Type B pancreatic cell (in vitro differentiated cells): ENCODE results near the gene SENP3. TPM values are rescaled to one million over a fixed set of nuclear protein-coding genes. Genes with fewer than 3 reads are reported as not detected.
A peak's percentile ranks its signal among the peaks of the same experiment; 100 is the strongest.

ENCODE experiments used
- DNase-seq: peaks from one replicate; pipeline ENCODE4 v3.0.0; 2021; ENCODE audit warnings: mixed read lengths; ENCODE audit not compliant: unreplicated experiment; ENCODE audit errors: extremely low spot score
- H3K27ac Mint-ChIP-seq: 2 replicates; pipeline ENCODE4 v1.8.0; 2021; ENCODE audit warnings: mild to moderate bottlenecking, mixed read lengths
- H3K27me3 Mint-ChIP-seq: 2 replicates; pipeline ENCODE4 v1.8.0; 2021; ENCODE audit warnings: mixed read lengths
- H3K36me3 Mint-ChIP-seq: 2 replicates; pipeline ENCODE4 v1.8.0; 2021; ENCODE audit warnings: mixed read lengths
- H3K4me1 Mint-ChIP-seq: one replicate; pipeline ENCODE4 v1.8.0; 2021; ENCODE audit warnings: mixed read lengths; ENCODE audit not compliant: unreplicated experiment
- H3K4me3 Mint-ChIP-seq: 2 replicates; pipeline ENCODE4 v1.8.0; 2021; ENCODE audit warnings: mild to moderate bottlenecking, mixed read lengths
- H3K9me3 Mint-ChIP-seq: 2 replicates; pipeline ENCODE4 v1.8.0; 2021; ENCODE audit warnings: mixed read lengths
- total RNA-seq: library from RNA; stranded (reverse); gene quantifications from 2 replicates; pipeline ENCODE4 v1.2.1, GENCODE V29; 2021; ENCODE audit warnings: low replicate concordance
- TF ChIP-seq, protein P1 (sequence below): fragments of 200-600 bp; sonication (generic); conservative IDR thresholded peaks from 2 replicates; pipeline ENCODE4 v1.5.0; 2021; ENCODE audit warnings: antibody characterized with exemption, mild to moderate bottlenecking

Gene SENP3
- total RNA-seq, 1 donor from 2014 or later: 52.7 TPM

DNA sequence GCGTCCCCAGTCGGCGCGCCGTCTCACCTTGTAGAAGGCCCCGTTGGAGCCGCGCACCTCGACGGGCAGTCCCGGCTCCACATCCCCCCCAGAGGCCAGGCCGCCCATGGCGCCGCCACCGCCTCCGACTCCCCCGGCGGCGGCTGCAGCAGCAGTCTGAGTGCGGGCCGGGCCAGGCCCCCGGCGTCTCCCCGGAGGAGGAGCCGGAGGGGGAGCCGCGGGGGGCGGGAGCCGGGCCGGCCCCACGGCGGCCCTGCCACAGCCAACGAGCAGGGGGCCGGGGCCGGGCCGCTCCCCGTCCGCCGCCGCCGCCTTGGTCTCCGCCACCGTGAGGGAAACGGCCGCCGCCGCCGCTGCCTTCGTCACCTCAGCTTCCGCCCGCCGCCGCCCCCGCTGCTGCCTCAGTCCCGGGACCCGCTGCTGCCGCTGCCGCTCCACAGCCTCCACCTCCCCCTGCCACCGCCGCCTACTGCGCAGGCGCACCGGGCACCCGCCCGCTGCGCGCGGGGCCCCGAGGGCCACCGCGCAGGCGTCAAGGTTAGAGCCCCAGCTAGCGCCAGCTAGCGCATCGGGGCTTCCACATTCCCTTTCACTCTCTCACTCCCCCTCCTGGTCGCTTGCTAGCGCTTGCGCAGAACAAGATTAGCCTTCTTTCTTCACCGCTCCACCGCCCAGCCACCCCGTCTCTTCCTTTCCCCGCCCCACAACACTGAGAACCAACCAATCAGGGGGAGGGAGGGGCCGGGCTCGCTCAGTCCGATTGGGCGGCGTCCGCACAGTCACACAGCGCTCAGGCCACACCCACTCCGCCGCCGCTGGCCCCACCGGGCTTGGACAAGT, 52.9 kb downstream of the SENP3 start, which contains the start of gene FXR2:
FXR2 (minus strand) TSS at position 473 of the 840 bp plus-strand sequence; CDS start at position 108, 365 bp downstream.
- H3K4me3 Mint-ChIP-seq: peak within 1 kb of the TSS; percentile 93
- H3K9me3 Mint-ChIP-seq: no peaks in the 10 kb centered on the region
- H3K4me1 Mint-ChIP-seq: peaks cover 29% of the 10 kb centered on the region
- no peaks in the 10 kb centered on the region for H3K27me3 Mint-ChIP-seq
- peaks cover 9% of the 10 kb centered on the region for H3K36me3 Mint-ChIP-seq
- H3K27ac Mint-ChIP-seq: peak within 1 kb of the TSS; percentile 95
- peak; percentile 99 for DNase-seq
- TF ChIP-seq, protein P1, sequence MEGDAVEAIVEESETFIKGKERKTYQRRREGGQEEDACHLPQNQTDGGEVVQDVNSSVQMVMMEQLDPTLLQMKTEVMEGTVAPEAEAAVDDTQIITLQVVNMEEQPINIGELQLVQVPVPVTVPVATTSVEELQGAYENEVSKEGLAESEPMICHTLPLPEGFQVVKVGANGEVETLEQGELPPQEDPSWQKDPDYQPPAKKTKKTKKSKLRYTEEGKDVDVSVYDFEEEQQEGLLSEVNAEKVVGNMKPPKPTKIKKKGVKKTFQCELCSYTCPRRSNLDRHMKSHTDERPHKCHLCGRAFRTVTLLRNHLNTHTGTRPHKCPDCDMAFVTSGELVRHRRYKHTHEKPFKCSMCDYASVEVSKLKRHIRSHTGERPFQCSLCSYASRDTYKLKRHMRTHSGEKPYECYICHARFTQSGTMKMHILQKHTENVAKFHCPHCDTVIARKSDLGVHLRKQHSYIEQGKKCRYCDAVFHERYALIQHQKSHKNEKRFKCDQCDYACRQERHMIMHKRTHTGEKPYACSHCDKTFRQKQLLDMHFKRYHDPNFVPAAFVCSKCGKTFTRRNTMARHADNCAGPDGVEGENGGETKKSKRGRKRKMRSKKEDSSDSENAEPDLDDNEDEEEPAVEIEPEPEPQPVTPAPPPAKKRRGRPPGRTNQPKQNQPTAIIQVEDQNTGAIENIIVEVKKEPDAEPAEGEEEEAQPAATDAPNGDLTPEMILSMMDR: peak; percentile 72

DNA sequence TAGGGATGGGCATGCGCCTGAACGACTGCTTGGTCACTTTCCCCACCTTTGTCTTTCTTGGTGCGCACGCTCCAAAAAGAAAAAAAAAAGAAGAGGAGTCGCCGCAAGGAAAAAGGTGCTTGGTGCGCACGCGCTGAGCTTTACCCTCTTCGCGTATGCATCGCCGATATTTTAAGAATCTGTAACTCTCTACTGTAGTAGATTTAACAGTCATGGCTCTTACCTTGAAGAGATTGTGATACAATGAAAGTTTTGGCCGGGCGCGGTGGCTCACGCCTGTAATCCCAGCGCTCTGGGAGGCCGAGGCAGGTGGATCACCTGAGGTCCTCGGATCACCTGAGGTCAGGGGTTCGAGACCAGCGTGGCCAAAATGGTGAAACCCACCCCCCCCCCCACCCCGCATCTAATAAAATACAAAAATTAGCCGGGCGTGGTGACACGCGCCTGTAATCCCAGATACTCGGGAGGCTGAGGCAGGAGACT, 53.6 kb downstream of the SENP3 start:
- peaks cover 26% of the 10 kb centered on the region for H3K4me1 Mint-ChIP-seq

DNA sequence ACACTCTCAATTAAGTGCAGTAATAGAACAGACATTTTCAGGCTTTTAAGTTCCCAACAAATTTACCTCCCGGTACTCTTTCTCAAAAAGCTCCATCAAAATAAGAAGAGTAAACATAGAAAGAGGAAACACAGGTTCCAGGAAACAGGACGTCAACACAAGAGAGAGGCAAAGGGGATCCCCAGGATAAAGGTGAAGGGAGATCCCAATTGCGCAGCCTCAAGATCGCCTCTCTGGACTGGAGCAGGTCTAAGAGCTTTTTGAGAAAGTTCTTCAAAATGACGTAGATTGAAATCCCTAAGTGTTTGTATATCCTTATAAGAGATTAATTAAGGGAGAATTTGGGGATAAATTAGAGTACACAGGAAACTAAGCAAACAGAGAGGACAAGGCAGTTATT, 56.9 kb downstream of the SENP3 start:
- H3K36me3 Mint-ChIP-seq: no peaks in the 10 kb centered on the region
- H3K4me1 Mint-ChIP-seq: peaks cover 3% of the 10 kb centered on the region
- H3K27ac Mint-ChIP-seq: no peak overlapping the region

More for the DNA sequence above, 53.6 kb downstream of the SENP3 start:
- TF ChIP-seq, protein P1: no peak
- peak overlapping the region; percentile 91 for H3K4me3 Mint-ChIP-seq
- no peaks in the 10 kb centered on the region for H3K27me3 Mint-ChIP-seq
- peaks cover 9% of the 10 kb centered on the region for H3K36me3 Mint-ChIP-seq
- H3K9me3 Mint-ChIP-seq: no peaks in the 10 kb centered on the region
- no peak for DNase-seq
- H3K27ac Mint-ChIP-seq: peak overlapping the region; percentile 95

DNA sequence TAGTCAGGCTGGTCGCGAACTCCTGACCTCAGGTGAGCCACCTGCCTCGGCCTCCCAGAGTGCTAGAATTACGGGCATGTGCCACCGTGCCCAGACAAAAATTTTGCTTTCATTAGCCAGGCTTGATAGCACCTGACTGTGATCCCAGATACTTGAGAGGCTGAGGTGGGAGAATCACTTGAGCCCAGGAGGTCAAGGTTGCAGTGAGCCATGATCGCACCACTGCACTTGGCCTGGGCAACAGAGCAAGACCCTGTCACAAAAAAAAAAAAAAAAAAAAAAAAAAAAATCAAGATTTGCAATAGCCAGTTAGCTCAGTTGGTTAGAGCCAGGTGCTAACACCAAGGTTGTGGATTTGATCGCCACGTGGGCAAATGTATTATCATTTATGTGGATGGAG, 59.1 kb downstream of the SENP3 start:
- no peak overlapping the region for H3K27ac Mint-ChIP-seq
- DNase-seq: no peak
- TF ChIP-seq, protein P1: no peak
- no peaks in the 10 kb centered on the region for H3K36me3 Mint-ChIP-seq
- H3K27me3 Mint-ChIP-seq: no peaks in the 10 kb centered on the region
- H3K9me3 Mint-ChIP-seq: no peaks in the 10 kb centered on the region
- no peak overlapping the region for H3K4me3 Mint-ChIP-seq
- H3K4me1 Mint-ChIP-seq: no peaks in the 10 kb centered on the region

More for the DNA sequence above, 56.9 kb downstream of the SENP3 start:
- no peaks in the 10 kb centered on the region for H3K27me3 Mint-ChIP-seq
- no peak for DNase-seq
- H3K9me3 Mint-ChIP-seq: no peaks in the 10 kb centered on the region
- TF ChIP-seq, protein P1: no peak
- H3K4me3 Mint-ChIP-seq: no peak overlapping the region

Other genes with a start within 250 kb of the SENP3 start
- gene GPS2, start 246.6 kb upstream of the SENP3 start, total RNA-seq: 75.0 and 75.4 TPM in 2 replicates
- gene NEURL4, start 232.6 kb upstream of the SENP3 start, total RNA-seq: 49.9 and 61.5 TPM in 2 replicates
- 3.2 and 8.3 TPM in 2 replicates for gene ACAP1, start 225.4 kb upstream of the SENP3 start, total RNA-seq
- 9.5 and 15.5 TPM in 2 replicates for gene KCTD11, start 209.8 kb upstream of the SENP3 start, total RNA-seq
- not detected in 2 replicates for gene TMEM95, start 206.8 kb upstream of the SENP3 start, total RNA-seq
- gene TNK1, start 180.8 kb upstream of the SENP3 start, total RNA-seq: 6.6 and 11.5 TPM in 2 replicates
- 39.8 and 55.8 TPM in 2 replicates for gene PLSCR3, start 167.4 kb upstream of the SENP3 start, total RNA-seq
- 89.8 and 90.3 TPM in 2 replicates for gene TMEM256, start 157.8 kb upstream of the SENP3 start, total RNA-seq
- gene NLGN2, start 154.1 kb upstream of the SENP3 start, total RNA-seq: 15.0 and 68.4 TPM in 2 replicates
- gene SPEM1, start 141.6 kb upstream of the SENP3 start, total RNA-seq: 0.31 TPM in 1 of 2 replicates, not detected in the other
- gene SPEM2, start 136.3 kb upstream of the SENP3 start, total RNA-seq: not detected in 2 replicates
- gene SPEM3, start 133.1 kb upstream of the SENP3 start, total RNA-seq: not detected in 2 replicates
- 6.4 and 15.9 TPM in 2 replicates for gene TMEM102, start 126.5 kb upstream of the SENP3 start, total RNA-seq
- gene FGF11, start 122.4 kb upstream of the SENP3 start, total RNA-seq: 21.8 and 76.0 TPM in 2 replicates
- 16.4 and 51.1 TPM in 2 replicates for gene CHRNB1, start 116.9 kb upstream of the SENP3 start, total RNA-seq
- 34.5 and 76.6 TPM in 2 replicates for gene ZBTB4, start 82.3 kb upstream of the SENP3 start, total RNA-seq
- not detected in 2 replicates for gene SLC35G6, start 80.5 kb upstream of the SENP3 start, total RNA-seq
- 175 and 244 TPM in 2 replicates for gene POLR2A, start 77.6 kb upstream of the SENP3 start, total RNA-seq
- gene TNFSF12, start 12.9 kb upstream of the SENP3 start, total RNA-seq: 4.3 and 11.3 TPM in 2 replicates
- 2.4 and 3.5 TPM in 2 replicates for gene TNFSF13, start 3.2 kb upstream of the SENP3 start, total RNA-seq
- 5.0 and 5.8 TPM in 2 replicates for gene CD68, start 17.7 kb downstream of the SENP3 start, total RNA-seq
- gene MPDU1, start 21.9 kb downstream of the SENP3 start, total RNA-seq: 61.8 and 67.6 TPM in 2 replicates
- 0.77 and 4.0 TPM in 2 replicates for gene SOX15, start 28.2 kb downstream of the SENP3 start, total RNA-seq
- 37.1 and 44.2 TPM in 2 replicates for gene FXR2, start 53.0 kb downstream of the SENP3 start, total RNA-seq
- 94.1 and 104 TPM in 2 replicates for gene SAT2, start 65.9 kb downstream of the SENP3 start, total RNA-seq
- 2.0 and 3.0 TPM in 2 replicates for gene SHBG, start 68.2 kb downstream of the SENP3 start, total RNA-seq
- gene ATP1B2, start 89.0 kb downstream of the SENP3 start, total RNA-seq: 1.9 and 4.8 TPM in 2 replicates
- gene TP53, start 125.6 kb downstream of the SENP3 start, total RNA-seq: 80.7 and 123 TPM in 2 replicates
- 10.2 and 22.1 TPM in 2 replicates for gene WRAP53, start 126.6 kb downstream of the SENP3 start, total RNA-seq
- gene EFNB3, start 143.3 kb downstream of the SENP3 start, total RNA-seq: 11.4 and 79.5 TPM in 2 replicates
- 0.10 and 1.0 TPM in 2 replicates for gene DNAH2, start 155.8 kb downstream of the SENP3 start, total RNA-seq